Tibial nerve (tissue), 4 donors: ENCODE measurements around the gene DISP3. TPM values are rescaled to one million over a fixed set of nuclear protein-coding genes. Genes with fewer than 3 reads are reported as not detected.

Experiments
- DNase-seq, 2 donors: peaks; one replicate each; pipeline ENCODE4 v3.0.0-alpha.2; 2019; ENCODE audit warnings: low spot score in 2 of 2
- H3K27ac ChIP-seq, 4 donors: fragments of 200-600 bp; sonication (generic) in 3 of 4; one replicate each; pipeline ENCODE4 v1.5.1; 2017 to 2019; ENCODE audit warnings: mild to moderate bottlenecking in 1 of 4
- H3K27me3 ChIP-seq, 2 donors: fragments of 200-600 bp; sonication (generic) in 1 of 2; one replicate each; pipeline versions ENCODE4 v1.5.1 to v1.6.0; 2017 to 2019
- H3K36me3 ChIP-seq, 3 donors: fragments of 200-600 bp; sonication (generic); one replicate each; pipeline ENCODE4 v1.5.1; 2018 to 2019
- H3K4me1 ChIP-seq, 4 donors: fragments of 200-600 bp; sonication (generic) in 3 of 4; one replicate each; pipeline ENCODE4 v1.5.1; 2017 to 2019
- H3K4me3 ChIP-seq, 4 donors: fragments of 200-600 bp; sonication (generic) in 3 of 4; one replicate each; pipeline ENCODE4 v1.5.1; 2017 to 2019; ENCODE audit warnings: mild to moderate bottlenecking in 1 of 4, moderate library complexity in 1 of 4
- H3K9me3 ChIP-seq, 4 donors: fragments of 200-600 bp; sonication (generic) in 3 of 4; one replicate each; pipeline ENCODE4 v1.5.1; 2017 to 2019
- EP300 ChIP-seq, 2 donors: sonication (generic); formaldehyde crosslinking; IDR thresholded peaks; one replicate each; pipeline ENCODE4 v1.6.1; 2017; ENCODE audit warnings: antibody characterized with exemption in 2 of 2, mild to moderate bottlenecking in 1 of 2
- POLR2A ChIP-seq, 2 donors: fragments of 450-650 bp; IDR thresholded peaks; one replicate each; pipeline ENCODE4 v1.6.1; 2017; ENCODE audit warnings: antibody characterized with exemption in 2 of 2, mild to moderate bottlenecking in 2 of 2, moderate library complexity in 2 of 2
- WGBS, 2 donors: methylation state at CpG; one replicate each; pipeline ENCODE4 v1.1.5; 2018; 5-methylcytosine and 5-hydroxymethylcytosine counted together
- total RNA-seq, 4 donors: library from RNA; depleted of rRNA; stranded (reverse); fragments of >200 nt; gene quantifications; one replicate each; pipeline ENCODE4 v1.1.0, GENCODE V29; 2016
- TF ChIP-seq, protein P1 (sequence below), 5 experiments: fragments of 200-600 bp in 3 of 5; fragments of 450-650 bp in 2 of 5; sonication (generic) in 3 of 5; IDR thresholded peaks; one replicate each; pipeline ENCODE4 v1.5.1; 2016 to 2019; ENCODE audit warnings: antibody characterized with exemption in 5 of 5, mild to moderate bottlenecking in 3 of 5, moderate library complexity in 2 of 5

Gene DISP3
- total RNA-seq, 4 donors from 2014 or later, result 0.59 TPM; not detected in 3

- H3K9me3 ChIP-seq, result no peaks in the 10 kb centered on the region
- H3K27me3 ChIP-seq, result peaks cover 0 to 40% of the 10 kb centered on the region in 2 donors
- no peaks in the 10 kb centered on the region for H3K36me3 ChIP-seq
- H3K4me3 ChIP-seq, result no peak overlapping the region
- WGBS, 2 donors, result 3 to 5% methylated on average over 13 to 14 of the region's 14 CpGs
- no peak overlapping the region for H3K27ac ChIP-seq
- TF ChIP-seq, protein P1, sequence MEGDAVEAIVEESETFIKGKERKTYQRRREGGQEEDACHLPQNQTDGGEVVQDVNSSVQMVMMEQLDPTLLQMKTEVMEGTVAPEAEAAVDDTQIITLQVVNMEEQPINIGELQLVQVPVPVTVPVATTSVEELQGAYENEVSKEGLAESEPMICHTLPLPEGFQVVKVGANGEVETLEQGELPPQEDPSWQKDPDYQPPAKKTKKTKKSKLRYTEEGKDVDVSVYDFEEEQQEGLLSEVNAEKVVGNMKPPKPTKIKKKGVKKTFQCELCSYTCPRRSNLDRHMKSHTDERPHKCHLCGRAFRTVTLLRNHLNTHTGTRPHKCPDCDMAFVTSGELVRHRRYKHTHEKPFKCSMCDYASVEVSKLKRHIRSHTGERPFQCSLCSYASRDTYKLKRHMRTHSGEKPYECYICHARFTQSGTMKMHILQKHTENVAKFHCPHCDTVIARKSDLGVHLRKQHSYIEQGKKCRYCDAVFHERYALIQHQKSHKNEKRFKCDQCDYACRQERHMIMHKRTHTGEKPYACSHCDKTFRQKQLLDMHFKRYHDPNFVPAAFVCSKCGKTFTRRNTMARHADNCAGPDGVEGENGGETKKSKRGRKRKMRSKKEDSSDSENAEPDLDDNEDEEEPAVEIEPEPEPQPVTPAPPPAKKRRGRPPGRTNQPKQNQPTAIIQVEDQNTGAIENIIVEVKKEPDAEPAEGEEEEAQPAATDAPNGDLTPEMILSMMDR (IDR thresholded peaks at IDR 0.05), result no peak
- no peak for TF ChIP-seq POLR2A (IDR thresholded peaks at IDR 0.05)
- no peak for TF ChIP-seq EP300 (IDR thresholded peaks at IDR 0.05)
- no peaks in the 10 kb centered on the region for H3K4me1 ChIP-seq
- no peak for DNase-seq
These were observed 84.7 kb downstream of the DISP3 start for GRCh38 chr1:11563560-11564069.

DNA sequence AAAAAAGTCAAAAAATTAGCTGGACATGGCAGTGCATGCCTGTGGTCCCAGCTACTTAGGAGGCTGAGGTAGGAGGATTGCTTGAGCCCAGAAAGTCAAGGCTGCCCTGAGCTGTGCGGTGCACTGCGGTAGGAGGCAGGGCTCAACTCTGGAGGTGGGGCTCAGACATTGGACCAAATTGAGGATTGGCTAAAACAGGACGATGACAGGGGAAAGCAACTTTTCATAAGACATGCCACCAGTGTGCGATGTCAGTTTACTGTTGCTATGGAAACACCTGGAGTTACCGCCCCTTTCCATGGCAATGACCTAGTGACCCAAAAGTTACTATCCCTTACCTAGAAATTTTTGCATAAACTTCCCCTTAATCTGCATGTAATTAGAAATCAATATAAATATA is 85.3 kb downstream of the DISP3 start:
- Histone ChIP-seq H3K27ac (no peak overlapping the region), H3K9me3 (no peaks in the 10 kb centered on the region), H3K27me3 (peaks cover 0 to 34% of the 10 kb centered on the region in 2 donors), H3K36me3 (no peaks in the 10 kb centered on the region), H3K4me1 (no peaks in the 10 kb centered on the region), H3K4me3 (no peak overlapping the region)
- no peak for TF ChIP-seq EP300 (IDR thresholded peaks at IDR 0.05)
- no peak for DNase-seq
- WGBS, 2 donors, result 81 to 83% methylated on average over 5 of the region's 5 CpGs

GRCh38 chr1:11566042-11566850 is 87.3 kb downstream of the DISP3 start:
- Histone ChIP-seq H3K4me1 (no peaks in the 10 kb centered on the region), H3K27ac (no peak overlapping the region), H3K4me3 (no peak overlapping the region), H3K27me3 (peaks cover 0 to 40% of the 10 kb centered on the region in 2 donors), H3K9me3 (no peaks in the 10 kb centered on the region), H3K36me3 (no peaks in the 10 kb centered on the region)
- no peak for DNase-seq
- TF ChIP-seq EP300 (IDR thresholded peaks at IDR 0.05), result no peak
- TF ChIP-seq POLR2A (IDR thresholded peaks at IDR 0.05), result no peak
- TF ChIP-seq, protein P1 (IDR thresholded peaks at IDR 0.05), result no peak
- 69 to 73% methylated on average over 15 to 16 of the region's 16 CpGs for WGBS, 2 donors

DNA sequence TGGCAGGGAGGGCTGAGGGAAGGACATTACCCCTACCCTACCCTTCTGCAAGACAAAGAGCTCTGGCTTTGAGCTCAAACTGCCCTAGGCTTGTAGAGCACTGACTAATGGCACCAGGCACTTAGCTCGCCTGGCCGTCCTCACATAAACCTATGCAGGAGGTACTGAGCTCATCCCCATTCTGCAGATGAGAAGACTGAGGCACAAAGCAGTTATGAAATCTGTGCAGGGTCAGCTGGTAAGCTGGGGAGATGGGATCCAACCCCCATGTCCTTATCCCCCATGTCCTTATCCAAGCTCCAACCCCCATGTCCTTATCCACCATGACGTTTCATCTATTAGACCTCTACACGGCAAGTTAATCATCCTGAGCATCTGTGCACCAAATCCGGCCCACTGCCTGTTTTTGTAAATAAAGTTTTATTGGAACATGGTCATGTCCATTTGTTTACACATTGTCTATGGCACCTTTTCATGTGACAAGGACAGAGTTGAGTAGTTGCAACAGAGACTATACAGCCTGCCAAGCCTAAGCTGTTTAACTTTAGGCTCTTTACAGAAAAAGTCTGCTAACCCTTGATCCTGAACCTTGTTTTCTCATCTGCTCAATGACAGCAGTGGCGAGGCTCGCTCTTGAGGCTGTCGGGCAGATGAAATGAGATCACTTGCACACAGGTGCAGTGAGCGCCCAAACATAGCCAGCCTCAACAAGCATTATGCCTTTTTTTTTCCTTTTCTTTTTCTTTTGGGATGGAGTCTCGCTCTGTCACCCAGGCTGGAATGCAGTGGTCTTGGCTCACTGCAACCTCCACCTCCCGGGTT is 88.5 kb downstream of the DISP3 start:
- H3K27me3 ChIP-seq, result peaks cover 0 to 45% of the 10 kb centered on the region in 2 donors
- TF ChIP-seq POLR2A (IDR thresholded peaks at IDR 0.05) (no peak), EP300 (IDR thresholded peaks at IDR 0.05) (no peak)
- TF ChIP-seq, protein P1 (IDR thresholded peaks at IDR 0.05), result no peak
- WGBS, 2 donors, result 83 to 86% methylated on average over 11 of the region's 11 CpGs

GRCh38 chr1:11568687-11569086 is 89.7 kb downstream of the DISP3 start:
- TF ChIP-seq EP300 (IDR thresholded peaks at IDR 0.05) (no peak), POLR2A (IDR thresholded peaks at IDR 0.05) (no peak)
- TF ChIP-seq, protein P1 (IDR thresholded peaks at IDR 0.05), result no peak
- Histone ChIP-seq H3K4me1 (no peaks in the 10 kb centered on the region), H3K36me3 (no peaks in the 10 kb centered on the region), H3K27ac (no peak overlapping the region), H3K4me3 (no peak overlapping the region), H3K9me3 (no peaks in the 10 kb centered on the region), H3K27me3 (peaks cover 0 to 40% of the 10 kb centered on the region in 2 donors)
- no peak for DNase-seq
- 76 to 81% methylated on average over 8 of the region's 8 CpGs for WGBS, 2 donors

More for the DNA sequence above, 88.5 kb downstream of the DISP3 start:
- DNase-seq, result no peak
- H3K9me3 ChIP-seq, result no peaks in the 10 kb centered on the region
- H3K4me3 ChIP-seq, result no peak overlapping the region
- no peak overlapping the region for H3K27ac ChIP-seq
- no peaks in the 10 kb centered on the region for H3K4me1 ChIP-seq
- no peaks in the 10 kb centered on the region for H3K36me3 ChIP-seq
